HepG2 (cell line): ENCODE measurements around the gene TP73. TPM values are rescaled to one million over a fixed set of nuclear protein-coding genes. Genes with fewer than 3 reads are reported as not detected.

Experiments used
- ATRX ChIP-seq: sonication (generic); formaldehyde crosslinking; IDR thresholded peaks from 2 replicates; pipeline ENCODE4 v1.4.0; 2020; ENCODE audit warnings: missing genetic modification reagents, borderline replicate concordance
- BCL6 ChIP-seq: IDR thresholded peaks from 2 replicates; pipeline ENCODE4 v1.6.1; 2016; ENCODE audit warnings: missing genetic modification reagents, missing compliant biosample characterization
- HMG20B ChIP-seq: conservative IDR thresholded peaks from 2 replicates; pipeline ENCODE4 v1.6.1; 2016; ENCODE audit warnings: missing genetic modification reagents, missing compliant biosample characterization
- HNF1B ChIP-seq: sonication (generic); formaldehyde crosslinking; IDR thresholded peaks from 2 replicates; pipeline ENCODE4 v1.5.1; 2020; ENCODE audit warnings: mild to moderate bottlenecking, moderate library complexity, missing genetic modification reagents
- IRX3 ChIP-seq: sonication (generic); formaldehyde crosslinking; IDR thresholded peaks from 2 replicates; pipeline ENCODE4 v1.8.1; 2023; ENCODE audit warnings: mild to moderate bottlenecking, low read depth, missing genetic modification reagents, borderline replicate concordance
- KDM4B ChIP-seq: sonication (generic); formaldehyde crosslinking; IDR thresholded peaks from 2 replicates; pipeline ENCODE4 v1.4.0; 2020; ENCODE audit warnings: missing genetic modification reagents
- PBX3 ChIP-seq: sonication (generic); formaldehyde crosslinking; IDR thresholded peaks from 2 replicates; pipeline ENCODE4 v1.8.1; 2023; ENCODE audit warnings: missing genetic modification reagents, inconsistent platforms, borderline replicate concordance
- PRPF4 ChIP-seq: fragments of 200-400 bp; formaldehyde crosslinking; IDR thresholded peaks from 2 replicates; pipeline ENCODE4 v1.6.1; 2016; ENCODE audit warnings: low read length, low read depth; ENCODE audit not compliant: poor library complexity, severe bottlenecking
- REL ChIP-seq: sonication (generic); formaldehyde crosslinking; conservative IDR thresholded peaks from 2 replicates; pipeline ENCODE4 v1.8.0; 2022; ENCODE audit warnings: mild to moderate bottlenecking, missing genetic modification reagents, moderate library complexity
- REPIN1 ChIP-seq: sonication (generic); formaldehyde crosslinking; IDR thresholded peaks from 2 replicates; pipeline ENCODE4 v1.8.0; 2022; ENCODE audit warnings: missing genetic modification reagents, low read depth, mild to moderate bottlenecking, borderline replicate concordance
- SAP130 ChIP-seq: IDR thresholded peaks from 2 replicates; pipeline ENCODE4 v1.6.1; 2016; ENCODE audit warnings: low read depth
- SNAPC5 ChIP-seq: sonication (generic); formaldehyde crosslinking; IDR thresholded peaks from 2 replicates; pipeline ENCODE4 v1.8.1; 2023; ENCODE audit warnings: mild to moderate bottlenecking, missing genetic modification reagents, borderline replicate concordance
- SOX13 ChIP-seq, 3 experiments: fragments of 450-650 bp in 1 of 3; sonication (generic) in 1 of 3; formaldehyde crosslinking in 1 of 3; IDR thresholded peaks in 2 of 3; conservative IDR thresholded peaks in 1 of 3; 2 replicates each; pipeline versions ENCODE4 v1.5.0 to v1.6.1; 2016 to 2020; ENCODE audit warnings: antibody characterized with exemption in 1 of 3, mild to moderate bottlenecking in 1 of 3, missing compliant biosample characterization in 1 of 3, missing genetic modification reagents in 1 of 3, moderate library complexity in 1 of 3
- TEF ChIP-seq: sonication (generic); formaldehyde crosslinking; IDR thresholded peaks from 2 replicates; pipeline ENCODE4 v1.5.0; 2020; ENCODE audit warnings: missing genetic modification reagents
- YEATS2 ChIP-seq: sonication (generic); formaldehyde crosslinking; IDR thresholded peaks from 2 replicates; pipeline ENCODE4 v1.4.0; 2020; ENCODE audit warnings: missing genetic modification reagents, borderline replicate concordance
- ZNF124 ChIP-seq: sonication (generic); formaldehyde crosslinking; IDR thresholded peaks from 2 replicates; pipeline ENCODE4 v1.4.0; 2020; ENCODE audit warnings: missing genetic modification reagents
- ZNF205 ChIP-seq: IDR thresholded peaks from 2 replicates; pipeline ENCODE4 v1.6.1; 2018; ENCODE audit warnings: missing biosample characterization, missing genetic modification reagents
- ZNF331 ChIP-seq: sonication (generic); formaldehyde crosslinking; IDR thresholded peaks from 2 replicates; pipeline ENCODE4 v1.4.0; 2020; ENCODE audit warnings: missing genetic modification reagents
- ZNF446 ChIP-seq: sonication (generic); formaldehyde crosslinking; IDR thresholded peaks from 2 replicates; pipeline ENCODE4 v1.5.0; 2020; ENCODE audit warnings: mild to moderate bottlenecking, missing genetic modification reagents
- ZNF512B ChIP-seq: sonication (generic); formaldehyde crosslinking; IDR thresholded peaks from 2 replicates; pipeline ENCODE4 v1.5.1; 2020; ENCODE audit warnings: missing genetic modification reagents, mild to moderate bottlenecking, borderline replicate concordance
- ZNF703 ChIP-seq: sonication (generic); formaldehyde crosslinking; IDR thresholded peaks from 2 replicates; pipeline ENCODE4 v1.5.1; 2020; ENCODE audit warnings: missing genetic modification reagents, mild to moderate bottlenecking, moderate library complexity, borderline replicate concordance
- ZNF782 ChIP-seq: sonication (generic); formaldehyde crosslinking; IDR thresholded peaks from 2 replicates; pipeline ENCODE4 v1.4.0; 2020; ENCODE audit warnings: missing genetic modification reagents, mild to moderate bottlenecking, borderline replicate concordance
- polyA plus RNA-seq, 8 experiments: library from polyadenylated mRNA; depleted of rRNA in 3 of 8; stranded (reverse) in 7 of 8; unstranded in 1 of 8; fragments of >200 nt; fragmentation: Illumina TruSeq in 4 of 8; extraction: Trizol in 4 of 8; gene quantifications; 2 replicates each; pipeline versions ENCODE4 v1.2.1 to v1.2.3, GENCODE V29; 2011 to 2016; ENCODE audit warnings: low read depth in 4 of 8, missing spikeins in 1 of 8, mixed read lengths in 1 of 8; ENCODE audit not compliant: insufficient read depth in 1 of 8
- total RNA-seq, 5 experiments: library from RNA; depleted of rRNA; stranded (reverse); fragments of >200 nt; fragmentation: Illumina TruSeq; extraction: Trizol; gene quantifications; 2 replicates each; pipeline ENCODE4 v1.2.3, GENCODE V29; 2016; ENCODE audit warnings: low read depth in 1 of 5

Gene TP73
- total and polyA plus RNA-seq, 2 of the 13 experiments (the other 11 are each of a cell fraction or from before 2014, with no cell fraction given), result 0.49 to 1.1 TPM

GRCh38 chr1:3775490-3776230 is 123.3 kb downstream of the TP73 start (continued):
- TF ChIP-seq ZNF512B (CRISPR knock-in tag) (no peak), BCL6 (CRISPR knock-in tag) (no peak), HNF1B (CRISPR knock-in tag) (peak; percentile 85), PRPF4 (no peak), YEATS2 (peak; percentile 78; the same call in 1 of the 2 replicates), ATRX (no peak), REPIN1 (peak; percentile 93), ZNF124 (peak; percentile 49; the same call in 1 of the 2 replicates), SAP130 (CRISPR knock-in tag) (peak; percentile 78), SOX13 (IDR thresholded peaks at IDR 0.05) (peak; percentile 10), SOX13 (CRISPR knock-in tag; conservative IDR thresholded peaks at IDR 0.05 in 1 of 2, IDR thresholded peaks at IDR 0.05 in 1 of 2) (peak in 1 of 2 experiments; percentile 38; a peak in 1 of 4 replicates), HMG20B (CRISPR knock-in tag) (no peak; the same call in 1 of the 2 replicates), ZNF446 (CRISPR knock-in tag) (no peak), IRX3 (CRISPR knock-in tag) (peak; percentile 97), ZNF782 (peak; percentile 70; the same call in 1 of the 2 replicates), ZNF703 (CRISPR knock-in tag) (peak; percentile 72; the same call in 1 of the 2 replicates), PBX3 (CRISPR knock-in tag) (no peak), REL (CRISPR knock-in tag) (peak; percentile 67; the same call in 1 of the 2 replicates), TEF (peak; percentile 48; the same call in 1 of the 2 replicates), ZNF331 (CRISPR knock-in tag) (peak; percentile 58; the same call in 1 of the 2 replicates), ZNF205 (CRISPR knock-in tag) (no peak), SNAPC5 (peak; percentile 95; the same call in 1 of the 2 replicates), KDM4B (CRISPR knock-in tag) (peak; percentile 88)
